HUDEP-2 (cell line): ENCODE results near the gene PAFAH1B2.
A peak's percentile ranks its signal among the peaks of the same experiment; 100 is the strongest.

Source experiments
- DNase-seq, 76 experiments: peaks; one replicate each; lab custom pipeline; 2025; ENCODE audit not compliant: unreplicated experiment in 76 of 76; lab: John Stamatoyannopoulos, UW

Gene PAFAH1B2

DNA sequence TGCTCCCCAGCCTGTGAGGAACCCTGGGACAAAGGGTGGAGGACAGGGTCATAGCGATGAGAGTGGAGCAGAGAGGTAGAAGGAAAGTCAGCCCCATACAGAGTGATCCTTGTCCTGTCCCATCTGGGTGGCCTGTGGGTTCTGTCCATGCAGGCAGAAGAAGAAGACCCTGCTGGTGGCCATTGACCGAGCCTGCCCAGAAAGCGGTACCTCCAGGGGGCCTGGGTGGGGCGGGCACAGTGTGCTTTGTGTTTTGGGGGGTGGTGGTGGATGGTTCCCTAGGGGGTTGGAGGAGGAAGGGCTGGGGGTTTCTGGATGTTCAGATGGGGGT lies 42.3 kb downstream of the PAFAH1B2 start:
- no peak for DNase-seq

DNA sequence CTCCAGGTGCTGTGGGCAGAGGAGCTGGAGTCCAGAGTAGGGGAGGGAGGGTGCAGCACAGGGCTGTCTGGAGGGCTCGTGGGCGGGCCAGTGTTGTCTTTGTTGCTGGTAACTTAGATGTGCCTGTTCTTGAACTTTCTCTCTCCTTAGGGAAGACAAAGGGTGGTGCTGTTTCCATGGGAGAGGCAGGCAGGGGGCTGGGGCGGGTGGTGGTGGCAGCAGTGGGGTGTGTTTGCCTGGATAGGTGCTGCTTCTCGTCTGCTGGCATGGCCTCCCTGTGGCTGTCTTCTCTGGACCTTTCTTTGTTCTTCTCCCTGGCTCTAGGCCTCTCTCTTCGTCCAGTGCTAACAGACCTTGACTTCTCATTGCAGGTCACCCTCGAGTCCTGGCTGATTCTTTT lies 42.9 kb downstream of the PAFAH1B2 start:
- DNase-seq = no peak

DNA sequence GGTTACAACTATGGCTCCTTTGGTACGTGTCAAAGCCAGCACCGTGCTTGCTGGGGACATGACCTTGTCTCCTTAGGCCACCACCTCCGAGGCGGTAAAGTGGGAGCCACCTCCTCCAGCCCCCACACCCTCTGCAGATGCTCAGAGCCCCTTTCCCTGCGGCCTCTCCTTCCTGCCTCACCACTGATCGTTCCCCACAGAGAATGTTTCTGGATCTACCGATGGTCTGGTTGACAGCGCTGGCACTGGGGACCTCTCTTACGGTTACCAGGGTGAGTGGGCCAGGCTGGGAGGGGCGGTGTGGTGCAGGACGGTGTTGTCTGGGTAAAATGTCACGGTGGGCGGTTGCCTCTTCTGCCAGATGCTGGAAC lies 43.3 kb downstream of the PAFAH1B2 start:
- DNase-seq = no peak

DNA sequence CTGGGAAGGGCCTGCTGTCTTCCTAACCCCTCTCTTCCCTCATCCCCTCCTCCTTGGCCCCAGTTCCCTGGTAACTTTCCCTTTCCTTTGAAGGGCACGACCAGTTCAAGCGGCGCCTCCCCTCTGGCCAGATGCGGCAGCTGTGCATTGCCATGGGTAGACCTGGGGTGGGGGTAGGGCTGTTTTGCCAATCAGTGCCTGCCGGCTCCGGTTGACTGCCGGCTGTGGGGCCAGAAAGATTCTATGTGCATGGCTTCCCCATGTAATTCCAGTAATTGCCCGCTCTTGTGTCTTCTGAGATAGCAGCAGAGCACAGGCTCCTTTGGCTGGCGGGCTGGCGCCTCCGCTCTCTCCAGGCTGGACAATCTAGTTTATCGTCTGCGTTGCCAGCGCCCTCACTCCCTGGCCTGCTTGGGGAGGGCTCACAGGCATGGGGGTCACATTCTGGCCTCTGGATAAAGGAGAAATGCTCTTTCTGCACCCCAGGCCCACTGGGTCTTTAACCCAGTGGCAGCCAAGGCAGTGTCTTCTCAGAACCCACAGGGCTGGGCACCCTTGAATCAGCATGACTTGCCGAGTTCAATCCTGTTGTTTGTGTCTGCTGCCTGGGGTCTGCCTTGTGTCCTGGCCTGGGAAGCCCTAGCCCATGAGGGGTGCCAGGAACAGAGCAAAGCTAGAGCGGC lies 43.9 kb downstream of the PAFAH1B2 start:
- no peak for DNase-seq

DNA sequence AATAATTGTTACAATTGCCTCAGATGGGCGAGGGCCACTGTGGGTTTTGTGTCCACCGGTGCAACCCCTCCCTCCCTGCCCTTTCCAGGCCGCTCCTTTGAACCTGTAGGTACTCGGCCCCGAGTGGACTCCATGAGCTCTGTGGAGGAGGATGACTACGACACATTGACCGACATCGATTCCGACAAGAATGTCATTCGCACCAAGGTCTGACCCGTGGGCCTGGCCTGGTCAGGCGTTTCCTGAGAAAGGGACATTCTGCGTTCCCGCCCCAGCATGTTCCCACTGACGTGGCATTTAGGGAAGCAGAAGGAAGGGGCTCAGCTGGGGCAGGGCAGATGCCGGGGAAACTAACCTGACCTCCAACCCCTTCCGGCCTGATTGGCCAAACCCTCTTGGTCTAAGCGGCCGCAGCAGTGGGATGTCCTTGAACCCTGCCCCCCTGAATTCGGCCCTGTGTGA lies 44.6 kb downstream of the PAFAH1B2 start:
- DNase-seq = no peak

DNA sequence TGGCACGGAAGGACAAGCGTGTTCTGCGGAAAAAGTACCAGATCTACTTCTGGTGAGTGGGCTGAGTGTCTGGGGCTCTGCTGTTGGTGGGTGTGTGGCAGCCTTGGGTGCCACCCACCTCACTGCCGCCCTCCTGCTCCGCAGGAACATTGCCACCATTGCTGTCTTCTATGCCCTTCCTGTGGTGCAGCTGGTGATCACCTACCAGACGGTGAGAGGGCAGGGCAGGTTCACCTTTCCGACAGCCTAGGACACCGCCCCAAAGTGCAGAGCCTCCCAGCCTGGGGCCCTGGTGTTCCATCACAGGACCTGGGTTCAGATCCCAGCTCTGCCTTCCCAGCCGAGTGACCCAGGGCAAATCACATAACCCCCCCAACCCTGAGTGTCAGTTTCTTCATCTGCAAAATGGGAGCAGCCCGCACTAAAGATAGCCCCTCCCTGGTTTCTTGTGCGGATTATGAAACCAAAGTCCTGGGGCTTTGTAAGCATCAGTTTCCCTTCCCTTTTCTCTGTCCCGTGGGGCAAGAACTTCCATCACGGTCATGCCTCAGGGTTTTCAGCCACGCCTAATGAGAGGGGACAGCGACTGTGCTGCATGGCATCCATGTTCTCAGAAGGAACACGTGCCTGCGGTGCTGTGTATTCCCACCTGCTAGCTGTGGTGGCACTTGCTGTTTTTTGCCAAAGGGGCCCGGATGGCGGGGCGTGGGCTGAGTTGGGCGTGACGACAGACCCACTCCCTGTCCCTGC lies 45.3 kb downstream of the PAFAH1B2 start:
- DNase-seq = no peak

DNA sequence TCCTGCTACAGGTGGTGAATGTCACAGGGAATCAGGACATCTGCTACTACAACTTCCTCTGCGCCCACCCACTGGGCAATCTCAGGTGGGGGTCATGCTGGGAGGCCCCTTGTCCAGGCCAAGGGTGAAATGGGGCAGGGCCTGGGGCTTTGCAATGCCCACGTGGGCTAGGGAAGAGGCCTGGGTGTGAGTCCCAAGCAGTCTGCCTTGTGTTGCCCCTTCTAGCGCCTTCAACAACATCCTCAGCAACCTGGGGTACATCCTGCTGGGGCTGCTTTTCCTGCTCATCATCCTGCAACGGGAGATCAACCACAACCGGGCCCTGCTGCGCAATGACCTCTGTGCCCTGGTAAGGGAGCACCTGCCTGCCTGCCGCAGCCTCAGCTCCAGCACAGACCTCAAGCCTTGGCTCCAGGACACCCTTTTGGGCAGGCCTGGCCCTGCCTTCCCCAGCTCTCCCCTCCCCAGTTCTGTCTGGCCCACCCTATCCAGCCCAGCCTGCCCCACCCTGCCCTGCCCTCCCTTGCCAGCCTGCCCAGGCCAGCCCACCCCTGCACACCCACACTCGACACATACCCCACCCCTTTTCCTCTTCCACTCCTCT lies 46.0 kb downstream of the PAFAH1B2 start:
- no peak for DNase-seq

DNA sequence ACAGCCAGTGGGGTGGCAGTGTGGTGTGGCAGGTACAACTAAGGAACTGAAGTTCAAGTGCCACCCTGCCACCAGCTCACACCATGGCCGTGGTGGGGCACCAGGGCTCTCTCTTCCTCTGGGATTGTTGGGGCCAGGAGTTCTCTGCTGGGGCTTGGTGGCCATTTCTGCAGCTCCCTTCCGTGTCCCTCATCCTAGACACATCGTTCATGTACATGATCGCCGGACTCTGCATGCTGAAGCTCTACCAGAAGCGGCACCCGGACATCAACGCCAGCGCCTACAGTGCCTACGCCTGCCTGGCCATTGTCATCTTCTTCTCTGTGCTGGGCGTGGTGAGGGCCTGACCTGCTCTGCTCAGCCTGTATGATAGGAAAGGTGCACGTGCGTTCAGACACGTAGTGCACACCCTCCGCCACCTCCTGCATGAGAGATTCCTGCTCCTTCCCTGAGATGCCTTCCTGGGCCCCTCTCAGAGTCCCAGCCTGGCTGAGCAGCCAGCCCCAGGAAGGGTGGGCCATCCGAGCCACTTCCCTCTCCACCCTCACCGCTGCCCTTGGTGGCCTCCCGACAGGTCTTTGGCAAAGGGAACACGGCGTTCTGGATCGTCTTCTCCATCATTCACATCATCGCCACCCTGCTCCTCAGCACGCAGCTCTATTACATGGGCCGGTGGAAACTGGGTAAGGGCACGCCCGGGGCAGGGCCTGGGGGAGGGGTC lies 47.8 kb downstream of the PAFAH1B2 start:
- DNase-seq = no peak

DNA sequence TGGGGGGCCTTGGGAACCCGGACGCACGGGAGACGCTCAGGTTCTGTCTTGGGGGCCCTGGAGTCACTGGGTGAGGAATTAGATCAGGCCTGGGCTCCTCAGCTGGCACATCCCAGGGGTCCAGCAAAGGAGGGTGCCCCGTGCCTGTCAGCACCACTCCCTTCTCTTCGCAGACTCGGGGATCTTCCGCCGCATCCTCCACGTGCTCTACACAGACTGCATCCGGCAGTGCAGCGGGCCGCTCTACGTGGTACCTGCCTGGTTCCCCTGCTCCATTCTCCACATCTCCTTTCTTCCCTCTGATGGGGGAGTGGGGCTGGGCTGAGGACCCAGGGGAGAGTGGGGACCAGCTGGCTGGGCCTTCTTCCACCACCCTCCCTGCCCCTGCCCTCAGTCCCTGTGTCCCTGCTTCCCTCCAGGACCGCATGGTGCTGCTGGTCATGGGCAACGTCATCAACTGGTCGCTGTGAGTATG lies 48.4 kb downstream of the PAFAH1B2 start:
- DNase-seq = no peak

DNA sequence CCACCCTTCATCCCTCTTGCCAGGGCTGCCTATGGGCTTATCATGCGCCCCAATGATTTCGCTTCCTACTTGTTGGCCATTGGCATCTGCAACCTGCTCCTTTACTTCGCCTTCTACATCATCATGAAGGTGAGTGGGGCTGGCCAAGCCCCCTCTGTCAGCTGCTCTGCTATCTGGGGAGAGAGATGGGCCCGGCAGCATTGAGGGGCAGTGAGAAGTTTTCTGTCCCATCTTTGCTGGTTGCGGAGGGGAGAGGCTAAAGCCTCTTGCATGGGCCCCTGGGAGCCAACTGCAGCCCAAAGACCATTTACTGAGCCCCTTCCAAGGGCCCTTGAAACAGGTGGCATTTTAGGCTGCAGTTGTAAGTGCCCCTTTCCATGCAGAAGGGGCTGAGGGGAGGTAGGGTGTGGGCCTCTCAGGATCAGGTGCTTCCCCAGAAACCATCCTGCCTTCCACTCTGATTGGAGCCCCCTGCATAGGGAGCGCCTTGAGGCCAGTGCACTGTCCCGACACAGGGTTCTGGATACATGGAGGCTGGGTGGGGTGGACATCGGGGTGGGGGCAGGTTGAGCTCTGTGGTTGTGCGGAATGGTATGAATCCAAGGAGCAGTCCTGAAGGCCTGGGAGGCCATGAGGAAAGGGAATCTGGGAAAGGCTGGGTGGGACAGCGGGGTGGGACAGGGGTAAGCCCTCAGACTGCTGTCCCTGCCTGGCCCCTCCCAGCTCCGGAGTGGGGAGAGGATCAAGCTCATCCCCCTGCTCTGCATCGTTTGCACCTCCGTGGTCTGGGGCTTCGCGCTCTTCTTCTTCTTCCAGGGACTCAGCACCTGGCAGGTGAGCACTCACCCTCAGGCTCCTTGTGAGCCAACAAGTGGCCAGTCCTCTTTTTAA lies 49.3 kb downstream of the PAFAH1B2 start:
- no peak for DNase-seq

DNA sequence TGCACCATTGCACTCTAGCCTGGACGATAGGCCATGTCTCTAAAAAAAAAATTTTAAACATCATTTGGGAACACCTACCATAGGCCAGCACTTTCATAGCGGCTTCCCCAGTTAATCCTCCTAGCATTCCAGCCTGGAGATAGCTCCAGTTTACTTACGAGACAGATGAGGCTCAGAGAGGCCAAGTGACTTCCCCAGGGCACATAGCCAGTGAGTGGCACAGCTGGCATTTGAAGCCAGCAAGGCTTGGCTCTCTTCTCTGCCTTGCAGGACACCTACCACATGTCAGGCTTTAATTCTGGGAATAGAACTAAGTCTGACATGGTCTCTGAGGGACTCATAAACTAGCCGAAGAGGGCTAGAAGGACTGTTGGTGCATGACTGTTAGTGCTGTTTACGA lies 50.2 kb downstream of the PAFAH1B2 start:
- no peak for DNase-seq

GRCh38 chr11:117195258-117195657 lies 51.2 kb downstream of the PAFAH1B2 start:
- DNase-seq = no peak

GRCh38 chr11:117195761-117196160 lies 51.7 kb downstream of the PAFAH1B2 start:
- no peak for DNase-seq

DNA sequence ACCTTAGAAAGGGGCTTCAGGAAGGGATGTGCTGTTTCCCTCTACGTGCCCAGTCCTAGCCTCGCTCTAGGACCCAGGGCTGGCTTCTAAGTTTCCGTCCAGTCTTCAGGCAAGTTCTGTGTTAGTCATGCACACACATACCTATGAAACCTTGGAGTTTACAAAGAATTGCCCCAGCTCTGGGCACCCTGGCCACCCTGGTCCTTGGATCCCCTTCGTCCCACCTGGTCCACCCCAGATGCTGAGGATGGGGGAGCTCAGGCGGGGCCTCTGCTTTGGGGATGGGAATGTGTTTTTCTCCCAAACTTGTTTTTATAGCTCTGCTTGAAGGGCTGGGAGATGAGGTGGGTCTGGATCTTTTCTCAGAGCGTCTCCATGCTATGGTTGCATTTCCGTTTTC lies 52.9 kb downstream of the PAFAH1B2 start:
- no peak for DNase-seq

DNA sequence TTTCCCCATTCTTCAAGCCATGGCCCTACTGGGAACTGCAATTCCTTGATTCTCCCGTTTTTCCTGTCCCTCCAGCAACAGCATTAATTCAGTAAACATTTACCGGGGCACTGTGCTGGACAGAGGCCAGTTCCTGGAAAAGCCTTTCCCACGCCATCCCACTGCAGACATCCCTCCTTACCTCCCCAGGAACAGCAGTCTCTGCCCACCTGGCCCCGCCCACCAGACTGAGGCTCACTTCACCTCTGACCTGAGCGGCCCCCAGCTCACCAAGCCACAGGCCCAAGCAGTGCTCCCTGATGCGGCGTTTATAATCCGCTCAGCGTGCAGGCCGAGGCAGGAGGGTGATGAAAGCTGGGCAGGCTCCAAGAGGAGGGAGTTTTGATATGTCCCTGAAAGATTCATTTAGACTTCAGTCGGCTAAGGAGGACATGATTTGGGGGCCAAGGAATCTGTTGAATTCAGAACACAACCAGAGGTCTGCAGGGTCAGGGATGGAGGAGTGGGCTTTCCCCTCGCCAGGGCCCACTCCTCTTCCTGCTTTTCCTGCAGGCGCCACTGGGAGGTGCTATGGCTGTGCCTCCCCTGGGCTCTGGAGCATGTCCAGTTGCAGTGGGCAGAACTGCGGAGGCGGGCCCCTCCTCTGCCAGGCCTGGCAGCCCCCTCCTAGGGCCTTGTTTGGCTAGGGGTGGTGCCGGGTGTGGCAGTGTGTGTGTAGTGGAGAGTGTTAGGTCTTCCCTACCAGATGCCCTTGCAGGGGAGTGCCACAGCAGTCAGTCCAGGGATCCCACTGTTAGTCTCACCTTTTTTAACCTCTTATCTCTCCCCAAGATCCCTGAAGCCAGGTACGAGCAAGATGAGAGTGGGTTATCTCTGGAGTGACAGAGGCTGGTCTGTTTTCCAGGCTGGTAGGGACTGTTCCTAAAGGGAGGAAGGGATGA lies 53.7 kb downstream of the PAFAH1B2 start:
- peak in 67 of 76 experiments; percentile 5 to 81 (median 55) for DNase-seq

- no peak for DNase-seq
Observed at GRCh38 chr11:117198613-117199012, 54.5 kb downstream of the PAFAH1B2 start.

DNA sequence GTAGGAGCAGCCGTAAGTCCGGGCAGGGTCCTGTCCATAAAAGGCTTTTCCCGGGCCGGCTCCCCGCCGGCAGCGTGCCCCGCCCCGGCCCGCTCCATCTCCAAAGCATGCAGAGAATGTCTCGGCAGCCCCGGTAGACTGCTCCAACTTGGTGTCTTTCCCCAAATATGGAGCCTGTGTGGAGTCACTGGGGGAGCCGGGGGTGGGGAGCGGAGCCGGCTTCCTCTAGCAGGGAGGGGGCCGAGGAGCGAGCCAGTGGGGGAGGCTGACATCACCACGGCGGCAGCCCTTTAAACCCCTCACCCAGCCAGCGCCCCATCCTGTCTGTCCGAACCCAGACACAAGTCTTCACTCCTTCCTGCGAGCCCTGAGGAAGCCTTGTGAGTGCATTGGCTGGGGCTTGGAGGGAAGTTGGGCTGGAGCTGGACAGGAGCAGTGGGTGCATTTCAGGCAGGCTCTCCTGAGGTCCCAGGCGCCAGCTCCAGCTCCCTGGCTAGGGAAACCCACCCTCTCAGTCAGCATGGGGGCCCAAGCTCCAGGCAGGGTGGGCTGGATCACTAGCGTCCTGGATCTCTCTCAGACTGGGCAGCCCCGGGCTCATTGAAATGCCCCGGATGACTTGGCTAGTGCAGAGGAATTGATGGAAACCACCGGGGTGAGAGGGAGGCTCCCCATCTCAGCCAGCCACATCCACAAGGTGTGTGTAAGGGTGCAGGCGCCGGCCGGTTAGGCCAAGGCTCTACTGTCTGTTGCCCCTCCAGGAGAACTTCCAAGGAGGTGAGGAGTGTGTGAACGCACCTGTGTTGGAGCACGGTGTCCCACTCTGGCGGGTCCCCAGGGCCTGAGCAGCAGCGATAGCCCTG lies 55.2 kb downstream of the PAFAH1B2 start, which contains the start of gene TAGLN:
Gene TAGLN, plus strand, starts transcription at position 318 of the 863 bp plus-strand sequence. CDS start 3,644 bp downstream, outside the sequence.
- DNase-seq = no peak
